ENCODE measurements around the gene MRM3.
"Not testable (repeated sequence)": the region's sequence is repeated elsewhere in the genome, so short reads cannot be mapped to it uniquely, and the experiment has no call there.

MRM3 gene

DNA sequence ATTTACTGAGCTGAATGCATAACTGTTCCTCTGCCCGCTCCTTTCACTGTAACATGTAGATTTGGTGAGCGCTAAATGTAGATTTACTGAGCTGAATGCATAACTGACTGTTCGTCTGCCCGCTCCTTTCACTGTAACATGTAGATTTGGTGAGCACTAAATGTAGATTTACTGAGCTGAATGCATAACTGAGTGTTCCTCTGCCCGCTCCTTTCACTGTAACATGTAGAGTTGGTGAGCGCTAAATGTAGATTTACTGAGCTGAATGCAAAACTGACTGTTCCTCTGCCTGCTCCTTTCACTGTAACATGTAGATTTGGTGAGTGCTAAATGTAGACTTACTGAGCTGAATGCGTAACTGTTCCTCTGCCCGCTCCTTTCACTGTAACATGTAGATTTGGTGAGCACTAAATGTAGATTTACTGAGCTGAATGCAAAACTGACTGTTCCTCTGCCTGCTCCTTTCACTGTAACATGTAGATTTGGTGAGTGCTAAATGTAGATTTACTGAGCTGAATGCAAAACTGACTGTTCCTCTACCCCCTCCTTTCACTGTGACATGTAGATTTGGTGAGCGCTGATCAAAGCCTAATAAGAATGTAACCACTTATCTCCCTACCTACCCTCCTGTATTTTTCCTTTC, 26.7 kb upstream of the MRM3 start:
- DNase-seq = not testable (repeated sequence)

DNA sequence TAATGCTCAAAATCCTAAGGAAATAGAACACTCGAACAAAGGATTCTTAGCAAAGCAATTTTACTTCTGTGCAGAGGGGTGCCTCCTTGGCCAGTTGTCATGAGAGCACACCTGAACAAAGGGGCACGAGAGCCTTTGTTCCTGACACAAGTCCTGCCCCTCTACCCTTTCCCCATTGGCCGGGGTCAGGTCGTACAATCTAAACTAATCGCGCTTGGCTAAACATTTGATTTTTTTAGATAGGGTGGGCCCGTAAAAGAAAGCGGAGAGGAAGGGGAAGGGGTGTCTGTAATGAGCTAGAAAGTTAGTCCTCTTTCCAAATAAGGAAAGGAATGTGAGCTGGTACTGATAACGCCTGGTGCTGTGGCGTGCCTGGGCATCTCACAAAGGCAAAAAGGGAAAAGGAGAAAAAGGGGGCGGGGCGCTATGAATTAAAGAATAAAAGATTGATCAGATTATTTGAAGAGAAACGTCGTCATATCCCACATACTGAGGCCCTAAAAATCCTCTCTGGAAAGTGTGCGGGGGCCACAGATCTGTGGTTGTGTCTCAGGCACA, 26.1 kb upstream of the MRM3 start:
- DNase-seq = not testable (repeated sequence)

DNA sequence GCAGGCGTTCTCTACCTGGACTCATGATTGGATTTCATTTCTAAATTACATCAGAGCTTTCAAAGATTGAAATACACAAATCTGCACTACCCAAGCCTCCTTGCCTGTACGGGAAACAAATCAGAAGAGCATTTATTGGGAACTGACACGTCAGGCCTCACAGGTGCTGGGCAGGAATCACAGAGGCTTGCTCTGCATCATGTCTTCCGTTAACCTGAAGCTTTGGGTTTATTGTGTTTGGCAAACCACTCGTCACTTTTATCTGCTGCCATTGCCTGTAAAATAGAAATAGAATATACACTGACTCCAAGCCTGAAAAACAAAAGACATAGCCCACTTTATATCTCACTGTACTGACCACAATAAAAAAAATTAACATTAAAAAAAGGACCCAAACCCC, 22.2 kb upstream of the MRM3 start:
- DNase-seq = no peak

DNA sequence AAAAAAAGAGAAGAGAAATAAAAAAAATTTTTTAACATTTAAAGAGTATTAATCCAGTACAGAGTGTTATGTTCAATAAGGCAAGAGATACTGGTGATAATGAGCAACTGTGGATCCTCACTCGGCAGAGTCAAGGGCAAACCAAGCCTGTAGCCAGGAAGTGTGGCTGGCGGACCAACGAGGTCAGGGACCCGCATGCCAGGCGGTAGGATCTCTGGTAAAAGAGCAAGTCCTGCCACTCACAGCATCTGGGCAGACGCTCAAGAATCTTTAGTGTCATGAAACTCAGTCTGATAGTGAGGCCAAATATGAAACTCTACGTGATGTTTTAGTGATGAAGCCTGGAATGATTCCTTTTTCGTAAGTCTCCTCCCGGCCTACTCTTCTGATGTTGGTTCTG, 21.8 kb upstream of the MRM3 start:
- no peak for DNase-seq

- no peak for DNase-seq
Observed at GRCh38 chr17:767076-767475, 15.1 kb upstream of the MRM3 start.

DNA sequence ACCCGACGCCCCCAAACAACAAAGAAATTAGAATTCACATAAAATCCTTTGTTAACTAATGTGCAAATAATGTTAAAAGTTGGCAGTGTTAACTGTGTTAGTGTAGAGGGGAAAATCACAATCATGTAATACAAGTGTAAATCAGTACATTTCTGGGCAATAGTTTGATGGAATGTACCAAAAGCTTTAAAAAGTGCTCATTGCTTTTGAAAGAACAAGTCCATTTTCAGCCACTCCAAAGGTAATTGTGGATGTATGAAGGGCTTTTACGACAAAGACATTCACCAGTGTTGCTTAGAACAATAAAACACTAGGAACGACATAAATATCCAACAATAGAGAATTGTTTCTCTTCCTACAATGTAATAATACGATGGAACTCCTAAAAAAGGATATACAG, 9.1 kb upstream of the MRM3 start:
- DNase-seq = no peak

- no peak for DNase-seq
Observed at GRCh38 chr17:773467-774312, 8.5 kb upstream of the MRM3 start.

DNA sequence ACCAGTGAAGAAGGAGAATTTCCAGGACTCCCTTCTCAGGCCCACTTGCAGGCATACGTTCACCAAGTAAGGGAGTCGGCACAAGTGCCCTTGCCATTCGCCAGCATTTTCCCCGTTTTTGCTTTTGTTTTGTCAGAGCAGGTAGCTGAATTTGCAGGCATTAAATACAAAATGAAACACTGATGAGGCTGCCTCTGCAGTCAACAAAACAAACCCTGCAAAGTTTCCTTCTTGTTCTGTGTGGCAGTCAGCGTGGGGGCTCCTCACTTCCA, 7.9 kb upstream of the MRM3 start:
- no peak for DNase-seq

- no peak for DNase-seq
Observed at GRCh38 chr17:778096-778495, 4.1 kb upstream of the MRM3 start.

DNA sequence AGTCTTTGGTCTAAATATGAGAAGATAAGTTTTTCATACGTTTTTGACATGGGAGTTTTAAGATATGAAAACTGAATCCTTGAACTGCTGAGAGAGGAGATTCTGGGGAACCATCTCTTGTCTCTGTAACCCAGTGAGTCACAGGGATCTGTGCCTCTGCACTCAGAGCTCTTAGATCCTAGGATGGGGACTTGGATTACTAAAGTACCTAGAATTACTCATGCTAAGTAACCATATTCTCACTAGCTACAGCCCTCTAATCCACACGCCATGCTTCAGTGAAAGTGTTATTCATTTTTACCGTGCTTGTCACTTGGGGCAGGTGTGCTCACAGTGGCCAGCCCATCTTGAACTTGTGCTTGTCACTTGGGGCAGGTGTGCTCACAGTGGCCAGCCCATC, 2.0 kb downstream of the MRM3 start:
- no peak for DNase-seq

GRCh38 chr17:785901-786300, 3.7 kb downstream of the MRM3 start:
- not testable (repeated sequence) for DNase-seq

DNA sequence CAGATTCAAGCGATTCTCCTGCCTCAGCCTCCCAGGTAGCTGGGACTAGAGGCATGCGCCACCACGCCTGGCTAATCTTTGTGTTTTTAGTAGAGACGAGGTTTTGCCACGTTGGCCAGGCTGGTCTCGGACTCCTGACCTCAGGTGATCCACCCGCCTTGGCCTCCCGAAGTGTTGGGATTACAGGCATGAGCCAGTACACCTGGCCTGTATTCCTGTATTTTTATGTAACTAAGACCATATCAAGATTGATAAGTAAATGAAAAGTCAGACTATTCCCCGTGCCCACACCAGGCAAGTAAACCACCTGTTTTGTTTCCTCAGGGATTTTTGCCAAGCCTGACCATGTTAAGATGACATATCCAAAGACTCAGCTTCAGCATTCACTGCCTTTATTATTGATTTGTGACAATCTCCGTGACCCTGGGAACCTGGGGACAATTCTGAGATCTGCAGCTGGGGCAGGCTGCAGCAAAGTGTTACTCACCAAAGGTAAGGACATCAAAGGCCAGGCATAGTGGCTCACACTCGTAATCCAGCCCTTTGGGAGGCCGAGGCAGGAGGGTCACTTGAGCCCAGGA, 5.6 kb downstream of the MRM3 start:
- no peak for DNase-seq

DNA sequence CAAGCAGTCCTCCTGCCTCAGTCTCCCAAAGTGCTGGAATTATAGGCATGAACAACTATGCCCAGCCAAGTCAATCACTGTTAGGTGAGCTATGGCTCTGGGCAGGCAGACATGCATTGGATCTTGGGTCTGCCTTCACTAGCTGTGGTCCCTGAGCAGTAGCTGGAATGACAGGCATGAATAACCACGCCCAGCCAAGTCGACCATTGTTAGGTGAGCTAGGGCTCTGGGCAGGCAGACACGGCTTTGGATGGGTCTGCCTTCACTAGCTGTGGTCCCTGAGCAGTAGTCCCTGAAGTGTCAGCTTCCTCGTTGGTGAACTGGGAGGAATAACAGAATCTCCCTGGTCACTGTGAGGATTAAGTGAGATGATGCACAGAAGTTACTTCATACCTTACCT, 6.4 kb downstream of the MRM3 start:
- no peak for DNase-seq

DNA sequence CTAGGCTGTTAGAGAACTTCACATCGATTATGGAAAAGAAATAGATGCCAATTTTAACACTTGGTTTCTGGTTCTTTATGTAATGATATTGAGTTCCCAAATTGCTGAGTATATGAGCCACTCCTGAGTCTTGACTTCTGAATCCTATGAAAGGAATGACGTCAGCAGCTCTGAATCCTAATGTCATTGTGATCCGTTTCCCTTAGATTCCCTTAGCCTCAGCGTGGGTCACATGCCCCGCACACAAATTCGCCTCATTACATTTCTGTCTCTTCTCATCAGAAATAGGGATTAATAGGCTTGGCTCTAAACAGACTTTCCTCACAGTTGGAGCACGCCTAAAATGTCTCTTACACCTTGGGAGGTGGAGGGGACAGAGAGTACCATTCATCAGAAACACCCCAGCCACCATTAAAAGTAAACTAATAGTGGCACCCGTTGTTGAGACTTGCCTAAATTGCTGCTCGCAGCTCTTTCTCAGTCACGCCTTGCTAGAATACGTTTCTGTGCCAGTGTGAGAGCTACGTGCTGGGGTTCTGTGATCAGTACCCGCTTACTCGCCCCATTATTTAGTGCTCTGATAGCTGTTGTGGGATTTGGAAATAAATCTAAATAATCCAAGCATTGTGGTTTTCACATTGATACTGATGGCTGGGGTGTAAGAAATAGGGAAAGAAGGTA, 7.1 kb downstream of the MRM3 start:
- no peak for DNase-seq

GRCh38 chr17:789931-790873, 8.0 kb downstream of the MRM3 start:
- not testable (repeated sequence) for DNase-seq

DNA sequence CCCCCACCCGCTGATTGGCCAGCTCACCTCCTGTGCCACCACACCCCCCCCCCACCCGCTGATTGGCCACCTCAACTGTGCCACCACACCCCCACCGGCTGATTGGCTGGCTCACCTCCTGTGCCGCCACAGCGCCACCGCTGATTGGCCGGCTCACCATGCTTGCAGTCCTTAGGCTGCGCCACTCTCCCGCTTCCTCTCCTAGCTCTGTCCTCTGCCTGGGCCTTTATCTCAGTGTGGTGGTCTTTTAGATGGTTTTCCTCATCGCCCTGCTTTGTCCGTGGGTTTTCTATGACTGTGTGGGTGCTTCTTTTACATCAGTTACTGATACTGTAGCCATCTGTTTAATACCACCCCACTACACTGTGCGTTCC, 8.7 kb downstream of the MRM3 start:
- not testable (repeated sequence) for DNase-seq

DNA sequence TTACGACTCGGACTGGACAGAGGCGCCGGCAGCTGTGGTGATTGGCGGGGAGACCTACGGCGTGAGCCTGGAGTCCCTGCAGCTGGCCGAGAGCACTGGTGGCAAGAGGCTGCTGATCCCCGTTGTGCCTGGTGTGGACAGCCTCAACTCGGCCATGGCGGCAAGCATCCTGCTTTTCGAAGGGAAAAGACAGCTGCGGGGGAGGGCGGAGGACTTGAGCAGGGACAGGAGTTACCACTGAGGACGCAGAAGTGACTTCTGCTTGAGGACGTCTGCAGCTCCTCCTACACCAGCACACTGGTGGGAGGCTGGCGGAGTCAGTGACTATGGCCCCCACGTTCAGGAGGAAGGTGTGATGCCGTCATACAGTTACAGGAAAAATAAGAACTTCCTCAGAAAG, 9.7 kb downstream of the MRM3 start:
- DNase-seq = no peak

GRCh38 chr17:792277-792676, 10.1 kb downstream of the MRM3 start:
- DNase-seq = no peak

DNA sequence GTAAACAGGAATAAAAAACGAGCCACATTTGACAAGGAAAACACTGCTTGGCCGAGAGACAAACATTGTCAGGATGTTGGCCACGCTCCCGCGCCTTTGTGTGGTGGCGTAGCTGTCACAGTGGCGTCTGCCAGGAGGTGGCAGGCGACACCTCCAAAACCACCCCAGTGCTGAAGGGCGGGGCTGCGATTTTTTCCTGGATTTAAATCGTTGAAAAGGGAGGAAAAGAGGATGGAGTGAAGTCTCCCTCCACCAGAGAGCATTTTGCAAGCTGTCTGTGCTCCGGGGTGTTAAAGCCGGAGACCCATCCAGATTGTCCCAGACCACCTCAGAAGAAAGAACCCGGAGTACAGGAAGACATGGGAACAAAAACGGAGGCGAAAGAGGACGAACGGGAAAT, 12.7 kb downstream of the MRM3 start:
- DNase-seq = no peak

DNA sequence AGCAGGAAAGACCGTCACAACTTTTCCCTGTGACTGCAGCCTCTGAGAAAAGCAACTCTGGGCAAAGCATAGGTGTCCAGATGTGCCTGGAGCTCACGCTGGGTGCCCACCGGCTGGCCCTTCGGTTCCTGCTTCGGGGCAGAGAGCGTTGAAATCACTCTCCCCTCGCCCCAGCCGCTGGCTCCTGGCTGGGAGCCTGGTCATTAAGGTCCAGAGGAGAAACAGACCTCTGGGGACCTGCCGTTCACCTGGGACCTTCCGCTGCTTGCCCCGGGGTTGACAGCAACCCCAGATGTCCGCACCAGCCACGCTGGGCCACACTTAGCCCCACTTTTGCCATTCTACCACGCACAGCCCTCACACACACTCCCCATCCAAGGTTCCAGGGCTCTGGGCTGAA, 13.1 kb downstream of the MRM3 start:
- DNase-seq = no peak

DNA sequence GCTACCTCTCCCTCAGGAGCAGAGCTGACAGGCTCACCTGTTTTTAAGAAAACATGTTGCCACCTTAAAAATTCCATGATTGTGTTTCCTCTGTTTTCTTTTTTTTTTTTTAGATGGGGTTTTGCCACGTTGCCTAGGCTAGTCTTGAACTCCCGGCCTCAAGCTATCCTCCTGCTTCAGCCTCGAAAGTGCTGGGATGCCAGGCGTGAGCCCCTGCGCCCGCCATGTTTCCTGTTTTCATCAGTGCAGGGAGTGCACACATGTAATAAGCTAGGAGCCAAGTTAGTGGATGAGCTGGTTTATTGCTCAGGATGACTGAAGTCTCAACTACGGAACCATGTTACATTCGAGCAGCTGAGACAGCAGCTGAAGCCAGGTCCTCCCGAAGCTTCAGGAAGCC, 13.6 kb downstream of the MRM3 start:
- DNase-seq = no peak

GRCh38 chr17:796609-797008, 14.5 kb downstream of the MRM3 start:
- no peak for DNase-seq
